ENCODE measurements around the gene LRRC57. TPM values are rescaled to one million over a fixed set of nuclear protein-coding genes. Genes with fewer than 3 reads are reported as not detected.

The LRRC57 gene
- total RNA-seq, 1 experiment from 2014 or later: 28.8 TPM

DNA sequence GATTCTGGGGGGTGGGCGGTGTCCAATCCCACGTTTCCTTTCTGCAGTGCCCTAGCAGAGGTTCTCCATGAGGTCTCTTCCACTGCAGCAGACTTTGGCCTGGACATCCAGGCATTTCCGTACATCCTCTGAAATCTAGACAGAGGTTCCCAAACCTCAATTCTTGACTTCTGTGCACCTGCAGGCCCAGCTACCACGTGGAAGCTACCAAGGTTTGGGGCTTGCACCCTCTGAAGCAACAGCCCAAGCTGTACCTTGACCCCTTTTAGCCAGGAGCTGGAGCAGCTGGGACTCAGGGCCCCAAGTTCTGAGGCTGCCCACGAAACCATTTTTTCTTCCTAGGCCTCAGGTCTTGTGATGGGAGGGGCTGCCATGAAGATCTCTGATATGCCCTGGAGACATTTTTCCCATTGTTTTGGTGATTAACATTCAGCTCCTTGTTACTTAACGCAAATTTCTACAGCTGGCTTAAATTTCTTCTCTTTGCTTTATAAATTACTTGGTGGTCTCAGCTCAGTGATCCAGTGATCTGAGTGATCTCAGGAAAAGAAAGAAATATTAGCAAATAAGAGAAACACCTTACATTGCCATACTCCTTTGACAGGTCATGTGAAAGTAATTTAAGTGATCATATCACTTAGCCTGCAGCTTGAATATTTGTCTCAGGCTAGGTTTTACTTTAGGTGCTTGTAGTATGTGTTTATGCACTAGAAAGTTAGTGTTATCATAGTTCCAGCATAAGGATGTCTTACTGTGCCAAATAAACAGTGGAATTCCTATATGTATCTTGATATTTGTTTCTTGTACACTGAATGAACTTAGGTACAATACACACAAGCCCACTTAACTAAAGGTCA, 50.2 kb downstream of the LRRC57 start:
- no TSS peak for BruUV-seq (replicated peaks)
- intact Hi-C loops (cut with micrococcal nuclease; ENCODE audit: unreplicated experiment): loop anchor here (10.0 kb wide), 1 partner anchor 156 kb away; no protein-coding TSS in a partner anchor

GRCh38 chr15:42495361-42496212, 53.0 kb downstream of the LRRC57 start, which contains the start of gene SNAP23:
SNAP23 (plus strand) TSS chr15:42495634; CDS start chr15:42511847, 16,213 bp downstream.
- peaks cover 27% of the 10 kb centered on the region for H3K36me3 Mint-ChIP-seq (ENCODE audit: insufficient read depth, unreplicated experiment)
- peak; percentile 92 to 93 for DNase-seq
- peaks cover 42% of the 10 kb centered on the region for H3K4me1 Mint-ChIP-seq (ENCODE audit: low read depth, unreplicated experiment)
- intact Hi-C loops (cut with micrococcal nuclease; ENCODE audit: unreplicated experiment): loop anchor here (2.0 to 10.0 kb wide), 2 partner anchors 53 to 159 kb away; partner anchors contain the start of genes HAUS2 and LRRC57
- H3K4me3 Mint-ChIP-seq (ENCODE audit: unreplicated experiment): peak within 1 kb of the TSS; percentile 84
- TSS peak; percentile 68 for BruUV-seq (replicated peaks)
- TF ChIP-seq, protein P1, sequence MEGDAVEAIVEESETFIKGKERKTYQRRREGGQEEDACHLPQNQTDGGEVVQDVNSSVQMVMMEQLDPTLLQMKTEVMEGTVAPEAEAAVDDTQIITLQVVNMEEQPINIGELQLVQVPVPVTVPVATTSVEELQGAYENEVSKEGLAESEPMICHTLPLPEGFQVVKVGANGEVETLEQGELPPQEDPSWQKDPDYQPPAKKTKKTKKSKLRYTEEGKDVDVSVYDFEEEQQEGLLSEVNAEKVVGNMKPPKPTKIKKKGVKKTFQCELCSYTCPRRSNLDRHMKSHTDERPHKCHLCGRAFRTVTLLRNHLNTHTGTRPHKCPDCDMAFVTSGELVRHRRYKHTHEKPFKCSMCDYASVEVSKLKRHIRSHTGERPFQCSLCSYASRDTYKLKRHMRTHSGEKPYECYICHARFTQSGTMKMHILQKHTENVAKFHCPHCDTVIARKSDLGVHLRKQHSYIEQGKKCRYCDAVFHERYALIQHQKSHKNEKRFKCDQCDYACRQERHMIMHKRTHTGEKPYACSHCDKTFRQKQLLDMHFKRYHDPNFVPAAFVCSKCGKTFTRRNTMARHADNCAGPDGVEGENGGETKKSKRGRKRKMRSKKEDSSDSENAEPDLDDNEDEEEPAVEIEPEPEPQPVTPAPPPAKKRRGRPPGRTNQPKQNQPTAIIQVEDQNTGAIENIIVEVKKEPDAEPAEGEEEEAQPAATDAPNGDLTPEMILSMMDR (IDR thresholded peaks at IDR 0.05; ENCODE audit: insufficient read depth in 1 of 2, low read depth in 1 of 2, low read length in 1 of 2, severe bottlenecking in 1 of 2, unreplicated experiment in 1 of 2): no peak
- no peaks in the 10 kb centered on the region for H3K9me3 Mint-ChIP-seq (ENCODE audit: unreplicated experiment)
- Histone ChIP-seq H3K4me3 (ENCODE audit: low read depth, low read length) (peak within 1 kb of the TSS; percentile 56), H3K27me3 (replicated peaks; ENCODE audit: control insufficient read depth, insufficient read depth, low read length) (no peaks in the 10 kb centered on the region), H3K9me3 (no peaks in the 10 kb centered on the region), H3K4me1 (peaks cover 42% of the 10 kb centered on the region), H3K36me3 (ENCODE audit: control insufficient read depth, insufficient read depth, low read length) (no peaks in the 10 kb centered on the region)
- ChIA-PET CTCF (interaction anchor here (0.6 to 1.0 kb wide), 2 partner anchors 68 to 411 kb away, joined by 4 to 5 read pairs; no protein-coding TSS in a partner anchor), POLR2A (interaction anchor here (0.5 to 1.0 kb wide), 5 partner anchors 10 to 937 kb away, joined by 3 to 5 read pairs (median 3); partner anchors contain the start of gene TMEM87A)
- H3K27ac Mint-ChIP-seq (ENCODE audit: unreplicated experiment): peak within 1 kb of the TSS; percentile 72
- H3K27me3 Mint-ChIP-seq (ENCODE audit: insufficient read depth, unreplicated experiment): no peaks in the 10 kb centered on the region

More for the DNA sequence above, 50.2 kb downstream of the LRRC57 start:
- peaks cover 41% of the 10 kb centered on the region for H3K4me1 Mint-ChIP-seq (ENCODE audit: low read depth, unreplicated experiment)
- CTCF ChIA-PET: no interaction called here
- H3K4me1 ChIP-seq: peaks cover 34% of the 10 kb centered on the region
- TF ChIP-seq, protein P1 (IDR thresholded peaks at IDR 0.05; ENCODE audit: insufficient read depth in 1 of 2, low read depth in 1 of 2, low read length in 1 of 2, severe bottlenecking in 1 of 2, unreplicated experiment in 1 of 2): no peak
- no peak overlapping the region for H3K4me3 ChIP-seq (ENCODE audit: low read depth, low read length)
- peaks cover 32% of the 10 kb centered on the region for H3K36me3 Mint-ChIP-seq (ENCODE audit: insufficient read depth, unreplicated experiment)
- H3K36me3 ChIP-seq (ENCODE audit: control insufficient read depth, insufficient read depth, low read length): no peaks in the 10 kb centered on the region
- peak overlapping the region; percentile 34 for H3K4me3 Mint-ChIP-seq (ENCODE audit: unreplicated experiment)
- H3K27me3 ChIP-seq (replicated peaks; ENCODE audit: control insufficient read depth, insufficient read depth, low read length): no peaks in the 10 kb centered on the region
- no peaks in the 10 kb centered on the region for H3K9me3 Mint-ChIP-seq (ENCODE audit: unreplicated experiment)
- peak overlapping the region; percentile 80 for H3K27ac Mint-ChIP-seq (ENCODE audit: unreplicated experiment)
- POLR2A ChIA-PET: no interaction called here
- H3K27me3 Mint-ChIP-seq (ENCODE audit: insufficient read depth, unreplicated experiment): no peaks in the 10 kb centered on the region
- no peaks in the 10 kb centered on the region for H3K9me3 ChIP-seq
- DNase-seq: peak in 1 of 2 experiments; percentile 40

- TF ChIP-seq, protein P1 (IDR thresholded peaks at IDR 0.05; ENCODE audit: insufficient read depth in 1 of 2, low read depth in 1 of 2, low read length in 1 of 2, severe bottlenecking in 1 of 2, unreplicated experiment in 1 of 2): no peak
- no peaks in the 10 kb centered on the region for H3K27me3 ChIP-seq (replicated peaks; ENCODE audit: control insufficient read depth, insufficient read depth, low read length)
- H3K36me3 Mint-ChIP-seq (ENCODE audit: insufficient read depth, unreplicated experiment): peaks cover 29% of the 10 kb centered on the region
- no peaks in the 10 kb centered on the region for H3K9me3 Mint-ChIP-seq (ENCODE audit: unreplicated experiment)
- H3K4me1 Mint-ChIP-seq (ENCODE audit: low read depth, unreplicated experiment): peaks cover 42% of the 10 kb centered on the region
- ChIA-PET POLR2A (interaction anchor here (0.7 to 1.0 kb wide), 2 partner anchors 10 to 12 kb away, joined by 3 to 4 read pairs; no protein-coding TSS in a partner anchor), CTCF (interaction anchor here (0.6 to 1.0 kb wide), 2 partner anchors 69 to 410 kb away, joined by 4 to 5 read pairs; no protein-coding TSS in a partner anchor)
- H3K4me3 Mint-ChIP-seq (ENCODE audit: unreplicated experiment): peak overlapping the region; percentile 84
- H3K27me3 Mint-ChIP-seq (ENCODE audit: insufficient read depth, unreplicated experiment): no peaks in the 10 kb centered on the region
- peak in 1 of 2 experiments; percentile 18 for DNase-seq
- BruUV-seq (replicated peaks): TSS peak; percentile 42
- peak overlapping the region; percentile 56 for H3K4me3 ChIP-seq (ENCODE audit: low read depth, low read length)
- peak overlapping the region; percentile 72 for H3K27ac Mint-ChIP-seq (ENCODE audit: unreplicated experiment)
- intact Hi-C loops (cut with micrococcal nuclease; ENCODE audit: unreplicated experiment): loop anchor here (2.0 to 10.0 kb wide), 2 partner anchors 54 to 160 kb away; partner anchors contain the start of genes HAUS2 and LRRC57
- peaks cover 42% of the 10 kb centered on the region for H3K4me1 ChIP-seq
- H3K36me3 ChIP-seq (ENCODE audit: control insufficient read depth, insufficient read depth, low read length): no peaks in the 10 kb centered on the region
- H3K9me3 ChIP-seq: no peaks in the 10 kb centered on the region
These were observed 53.6 kb downstream of the LRRC57 start for GRCh38 chr15:42494998-42495360.
